ENCODE data around the gene KDM5B.
A peak's percentile ranks its signal among the peaks of the same experiment; 100 is the strongest.

Gene KDM5B

DNA sequence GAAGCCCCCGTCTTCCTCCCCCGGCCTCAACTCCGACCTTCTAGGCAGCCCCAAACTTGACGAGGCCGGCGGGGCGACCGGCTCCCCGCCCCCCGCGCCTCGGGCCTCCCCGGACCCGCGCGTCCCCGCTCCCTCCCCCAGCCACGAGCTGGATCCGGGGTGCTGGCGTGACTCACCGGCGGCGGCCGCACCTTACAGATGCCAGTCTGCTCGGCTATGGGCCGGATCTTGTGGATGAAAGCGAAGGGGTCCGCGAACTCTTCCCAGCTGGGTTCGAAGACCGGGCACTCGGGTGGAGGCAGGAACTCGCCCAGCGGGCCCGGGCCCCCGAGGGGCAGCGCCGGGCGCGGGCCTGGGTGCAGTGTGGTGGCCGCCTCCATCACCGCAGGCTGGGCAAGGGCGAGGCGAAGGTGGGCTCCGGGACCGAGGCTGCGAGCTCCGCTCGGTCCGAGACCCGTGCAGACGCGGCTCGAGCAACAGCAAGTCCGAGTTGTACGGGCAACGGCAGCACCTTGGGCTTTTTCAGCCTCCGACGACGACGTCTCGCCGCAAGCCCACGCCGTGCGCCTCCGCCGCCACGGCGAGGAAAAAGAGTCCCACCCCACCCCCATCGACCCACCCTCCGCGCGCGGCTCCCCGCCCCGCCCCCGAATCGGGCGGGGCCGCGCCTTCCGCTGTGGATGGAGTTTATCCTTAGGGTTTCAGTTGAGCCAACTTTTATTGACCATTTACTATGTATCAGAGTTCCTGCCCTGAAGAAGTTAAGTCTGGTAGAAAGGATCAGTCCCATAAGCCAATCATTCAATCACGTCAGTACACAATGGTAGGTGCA lies at the start of gene KDM5B:
KDM5B (minus strand) TSS at position 496 of the 832 bp plus-strand sequence; CDS start at position 380, 116 bp downstream.
- Histone ChIP-seq H3K4me3 (IDR thresholded peaks at IDR 0.05; ENCODE audit: insufficient read depth, low read depth, low read length) (peak within 1 kb of the TSS; percentile 97), H3K79me2 (ENCODE audit: insufficient read depth, low read depth) (no peaks in the 10 kb centered on the region), H3K36me3 (ENCODE audit: insufficient read depth) (no peaks in the 10 kb centered on the region), H3K4me1 (ENCODE audit: low read depth, poor library complexity, severe bottlenecking) (peaks cover 22% of the 10 kb centered on the region), H3K4me2 (peak within 1 kb of the TSS; percentile 83), H3K27me3 (ENCODE audit: insufficient read depth, low read depth) (peaks cover 26% of the 10 kb centered on the region), H4K20me1 (ENCODE audit: insufficient read depth) (no peaks in the 10 kb centered on the region), H2AFZ (ENCODE audit: low read depth) (peak within 1 kb of the TSS; percentile 94), H3K9ac (peak within 1 kb of the TSS; percentile 35; the same call in 1 of the 2 replicates), H3K27ac (no peak within 1 kb of the TSS)
- no peak for TF ChIP-seq CTCF (conservative IDR thresholded peaks at IDR 0.05; ENCODE audit: low read depth, low read length)

DNA sequence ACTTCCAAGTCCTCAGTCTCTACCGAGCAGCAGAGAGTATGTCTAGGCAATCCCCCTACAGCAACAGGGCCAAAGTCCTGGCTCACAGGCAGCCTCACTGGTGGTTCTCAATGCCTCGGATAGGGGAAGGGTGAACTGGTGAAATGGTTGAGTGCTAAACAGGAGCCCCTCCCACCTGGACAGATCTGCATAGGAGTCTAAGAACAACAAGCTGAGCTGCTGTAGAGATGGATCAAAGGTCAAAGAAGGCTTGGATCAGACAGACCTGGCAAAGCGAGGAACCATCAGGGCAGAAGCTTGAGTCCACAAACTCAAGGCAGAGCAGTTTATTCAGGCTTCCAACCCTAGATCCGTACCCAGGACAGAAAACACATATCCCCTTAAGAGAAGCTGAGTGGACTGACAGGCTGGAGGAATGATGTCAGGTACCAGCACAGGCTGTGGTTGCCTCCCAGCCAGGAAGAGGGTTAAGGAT lies 49.0 kb upstream of the KDM5B start:
- Histone ChIP-seq H4K20me1 (ENCODE audit: insufficient read depth) (no peaks in the 10 kb centered on the region), H3K4me2 (no peak overlapping the region), H3K27me3 (ENCODE audit: insufficient read depth, low read depth) (no peaks in the 10 kb centered on the region), H3K4me1 (ENCODE audit: low read depth, poor library complexity, severe bottlenecking) (no peaks in the 10 kb centered on the region), H3K79me2 (ENCODE audit: insufficient read depth, low read depth) (no peaks in the 10 kb centered on the region), H2AFZ (ENCODE audit: low read depth) (no peak overlapping the region), H3K9ac (no peak overlapping the region), H3K4me3 (IDR thresholded peaks at IDR 0.05; ENCODE audit: insufficient read depth, low read depth, low read length) (no peak overlapping the region), H3K27ac (no peak overlapping the region), H3K36me3 (ENCODE audit: insufficient read depth) (no peaks in the 10 kb centered on the region)
- no peak for TF ChIP-seq CTCF (conservative IDR thresholded peaks at IDR 0.05; ENCODE audit: low read depth, low read length)

GRCh38 chr1:202856014-202856413 lies 47.8 kb upstream of the KDM5B start:
- Histone ChIP-seq H3K4me2 (no peak overlapping the region), H2AFZ (ENCODE audit: low read depth) (no peak overlapping the region), H3K4me3 (IDR thresholded peaks at IDR 0.05; ENCODE audit: insufficient read depth, low read depth, low read length) (no peak overlapping the region), H3K27me3 (ENCODE audit: insufficient read depth, low read depth) (no peaks in the 10 kb centered on the region), H3K27ac (no peak overlapping the region), H3K36me3 (ENCODE audit: insufficient read depth) (no peaks in the 10 kb centered on the region), H4K20me1 (ENCODE audit: insufficient read depth) (no peaks in the 10 kb centered on the region), H3K4me1 (ENCODE audit: low read depth, poor library complexity, severe bottlenecking) (no peaks in the 10 kb centered on the region), H3K79me2 (ENCODE audit: insufficient read depth, low read depth) (no peaks in the 10 kb centered on the region), H3K9ac (no peak overlapping the region)
- no peak for TF ChIP-seq CTCF (conservative IDR thresholded peaks at IDR 0.05; ENCODE audit: low read depth, low read length)

- no peak overlapping the region for H3K27ac ChIP-seq
- no peaks in the 10 kb centered on the region for H3K79me2 ChIP-seq (ENCODE audit: insufficient read depth, low read depth)
- no peak overlapping the region for H3K4me3 ChIP-seq (IDR thresholded peaks at IDR 0.05; ENCODE audit: insufficient read depth, low read depth, low read length)
- H3K9ac ChIP-seq: no peak overlapping the region
- TF ChIP-seq CTCF (conservative IDR thresholded peaks at IDR 0.05; ENCODE audit: low read depth, low read length): no peak
- H3K4me2 ChIP-seq: no peak overlapping the region
- H3K27me3 ChIP-seq (ENCODE audit: insufficient read depth, low read depth): no peaks in the 10 kb centered on the region
- H2AFZ ChIP-seq (ENCODE audit: low read depth): no peak overlapping the region
- no peaks in the 10 kb centered on the region for H3K4me1 ChIP-seq (ENCODE audit: low read depth, poor library complexity, severe bottlenecking)
- H4K20me1 ChIP-seq (ENCODE audit: insufficient read depth): no peaks in the 10 kb centered on the region
- no peaks in the 10 kb centered on the region for H3K36me3 ChIP-seq (ENCODE audit: insufficient read depth)
These were observed 46.6 kb upstream of the KDM5B start for GRCh38 chr1:202854787-202855186.

Data from KMS-11 (cell line).